IMR-90 (cell line): ENCODE data around the gene HAND1. TPM values are rescaled to one million over a fixed set of nuclear protein-coding genes. Genes with fewer than 3 reads are reported as not detected.
A peak's percentile ranks its signal among the peaks of the same experiment; 100 is the strongest.

Experiments used
- ATAC-seq: fragments of 200-7000 bp; cut with Tn5 transposase; 2 replicates; pipeline ENCODE4 v1.9.1; 2020; ENCODE audit warnings: low read depth, mild to moderate bottlenecking, moderate library complexity
- BruUV-seq: library from RNA; stranded (reverse); fragments of 400-500 nt; replicated peaks from 2 replicates; lab custom pipeline; 2021; lab: Mats Ljungman, UMichigan
- CTCF ChIA-PET: fragments of 300-600 bp; formaldehyde crosslinking; extraction: SDS; loops from one replicate; lab custom pipeline; 2021; ENCODE audit warnings: antibody characterized with exemption; lab: Yijun Ruan, JAX
- POLR2A ChIA-PET: fragments of 300-600 bp; sonication (Branson Sonifier 250); formaldehyde crosslinking; loops from one replicate; lab custom pipeline; 2022; ENCODE audit warnings: antibody characterized with exemption; ENCODE audit not compliant: unreplicated experiment; lab: Charles Lee
- DNase-seq: peaks from one replicate; pipeline ENCODE4 v3.0.0; 2013
- H2AFZ ChIP-seq: replicated peaks from 2 replicates; pipeline ENCODE3; 2013; ENCODE audit warnings: low read length, mild to moderate bottlenecking; ENCODE audit not compliant: poor library complexity
- H2AK5ac ChIP-seq: 2 replicates; pipeline ENCODE4 v1.6.1; 2013; ENCODE audit warnings: low read depth, low read length, inconsistent platforms
- H2AK9ac ChIP-seq: replicated peaks from 2 replicates; pipeline ENCODE3; 2013; ENCODE audit warnings: mild to moderate bottlenecking, low read depth, low read length, moderate library complexity; ENCODE audit not compliant: poor library complexity
- H2BK120ac ChIP-seq: 2 replicates; pipeline ENCODE4 v1.6.1; 2013; ENCODE audit warnings: low read depth, low read length, inconsistent platforms
- H2BK15ac ChIP-seq: 3 replicates; pipeline ENCODE4 v1.6.1; 2013; ENCODE audit warnings: low read depth, low read length, inconsistent platforms
- H2BK20ac ChIP-seq: 2 replicates; pipeline ENCODE4 v1.6.1; 2013; ENCODE audit warnings: low read depth, mild to moderate bottlenecking, inconsistent platforms, low read length, moderate library complexity
- H2BK5ac ChIP-seq: 2 replicates; pipeline ENCODE4 v1.6.1; 2013; ENCODE audit warnings: mild to moderate bottlenecking, low read depth, low read length, inconsistent platforms; ENCODE audit not compliant: poor library complexity, severe bottlenecking
- H3K14ac ChIP-seq: replicated peaks from 2 replicates; pipeline ENCODE4 v1.6.1; 2013; ENCODE audit warnings: low read depth, low read length, inconsistent platforms
- H3K18ac ChIP-seq: 2 replicates; pipeline ENCODE4 v1.6.1; 2013; ENCODE audit warnings: low read depth, low read length, control low read depth
- H3K23ac ChIP-seq: 2 replicates; pipeline ENCODE4 v1.6.1; 2013; ENCODE audit warnings: low read depth, low read length, inconsistent platforms
- H3K27ac ChIP-seq: 2 replicates; pipeline ENCODE4 v1.5.1; 2013; ENCODE audit warnings: mild to moderate bottlenecking, control low read depth, low read length; ENCODE audit not compliant: insufficient read depth
- H3K27me3 ChIP-seq: 2 replicates; pipeline ENCODE4 v1.6.1; 2013; ENCODE audit warnings: low read length; ENCODE audit not compliant: control insufficient read depth, insufficient read depth
- H3K36me3 ChIP-seq: 2 replicates; pipeline ENCODE4 v1.6.1; 2013; ENCODE audit warnings: low read length, mixed read lengths; ENCODE audit not compliant: control insufficient read depth, insufficient read depth
- H3K4ac ChIP-seq: 2 replicates; pipeline ENCODE4 v1.6.1; 2013; ENCODE audit warnings: low read depth, low read length, inconsistent platforms
- H3K4me1 ChIP-seq: 2 replicates; pipeline ENCODE4 v1.6.1; 2013; ENCODE audit warnings: low read length, mixed read lengths; ENCODE audit not compliant: control insufficient read depth, insufficient read depth
- H3K4me2 ChIP-seq: 2 replicates; pipeline ENCODE4 v1.6.1; 2013; ENCODE audit warnings: low read depth, mild to moderate bottlenecking, control low read depth, low read length, moderate library complexity
- H3K4me3 ChIP-seq: 2 replicates; pipeline ENCODE4 v1.5.1; 2013; ENCODE audit warnings: low read depth, mild to moderate bottlenecking, control low read depth, low read length, moderate library complexity; ENCODE audit not compliant: insufficient read depth
- H3K56ac ChIP-seq: 2 replicates; pipeline ENCODE4 v1.6.1; 2013; ENCODE audit warnings: low read length, inconsistent platforms; ENCODE audit not compliant: insufficient read depth; ENCODE audit errors: extremely low read depth
- H3K79me1 ChIP-seq, 2 experiments: 2 replicates each; pipeline ENCODE4 v1.6.1; 2013; ENCODE audit warnings: low read length in 2 of 2, inconsistent platforms in 1 of 2, low read depth in 1 of 2
- H3K9ac ChIP-seq: 2 replicates; pipeline ENCODE4 v1.6.1; 2013; ENCODE audit warnings: low read depth, low read length, control low read depth
- H3K9me1 ChIP-seq: 2 replicates; pipeline ENCODE4 v1.6.1; 2013; ENCODE audit warnings: low read length, inconsistent platforms; ENCODE audit not compliant: insufficient read depth
- H3K9me3 ChIP-seq: 2 replicates; pipeline ENCODE4 v1.6.1; 2013; ENCODE audit warnings: low read length; ENCODE audit not compliant: control insufficient read depth, insufficient read depth
- H4K20me1 ChIP-seq: 2 replicates; pipeline ENCODE4 v1.6.1; 2013; ENCODE audit warnings: low read length, inconsistent platforms; ENCODE audit not compliant: insufficient read depth
- H4K5ac ChIP-seq: 2 replicates; pipeline ENCODE4 v1.6.1; 2013; ENCODE audit warnings: mild to moderate bottlenecking, low read depth, low read length, control low read depth
- H4K8ac ChIP-seq, 2 experiments: 2 replicates each; pipeline ENCODE4 v1.6.1; 2013; ENCODE audit warnings: low read depth in 2 of 2, low read length in 2 of 2, control low read depth in 1 of 2, inconsistent platforms in 1 of 2
- H4K91ac ChIP-seq: 2 replicates; pipeline ENCODE4 v1.6.1; 2013; ENCODE audit warnings: low read depth, low read length, inconsistent platforms; ENCODE audit not compliant: insufficient read depth
- BHLHE40 ChIP-seq: fragments of 150-350 bp; IDR thresholded peaks from 2 replicates; pipeline ENCODE4 v1.6.1; 2016; ENCODE audit warnings: mild to moderate bottlenecking, low read depth, low read length
- CEBPB ChIP-seq: IDR thresholded peaks from 2 replicates; pipeline ENCODE4 v1.6.1; 2012; ENCODE audit warnings: low read depth, low read length, improper control_type of control experiment
- CHD1 ChIP-seq: IDR thresholded peaks from 2 replicates; pipeline ENCODE4 v1.6.1; 2012; ENCODE audit warnings: low read depth, low read length, improper control_type of control experiment
- CTCF ChIP-seq: conservative IDR thresholded peaks from 2 replicates; pipeline ENCODE4 v1.5.1; 2012; ENCODE audit warnings: mild to moderate bottlenecking, low read depth, low read length, improper control_type of control experiment
- ELK1 ChIP-seq: fragments of 150-350 bp; IDR thresholded peaks from 2 replicates; pipeline ENCODE4 v1.6.1; 2016; ENCODE audit warnings: low read depth, mild to moderate bottlenecking, low read length, moderate library complexity, borderline replicate concordance
- FOS ChIP-seq: fragments of 150-350 bp; IDR thresholded peaks from 2 replicates; pipeline ENCODE4 v1.6.1; 2016; ENCODE audit warnings: low read depth, low read length
- MAFK ChIP-seq: IDR thresholded peaks from 2 replicates; pipeline ENCODE4 v1.6.1; 2012; ENCODE audit warnings: low read depth, low read length, improper control_type of control experiment
- MAZ ChIP-seq: IDR thresholded peaks from 2 replicates; pipeline ENCODE4 v1.6.1; 2012; ENCODE audit warnings: low read depth, mild to moderate bottlenecking, low read length, improper control_type of control experiment, moderate library complexity, borderline replicate concordance
- MXI1 ChIP-seq: IDR thresholded peaks from 2 replicates; pipeline ENCODE4 v1.6.1; 2012; ENCODE audit warnings: low read depth, mild to moderate bottlenecking, low read length, moderate library complexity, borderline replicate concordance
- NFE2L2 ChIP-seq: fragments of 150-350 bp; IDR thresholded peaks from 2 replicates; pipeline ENCODE4 v1.6.1; 2016; ENCODE audit warnings: low read depth, mild to moderate bottlenecking, low read length
- POLR2A ChIP-seq: IDR thresholded peaks from 2 replicates; pipeline ENCODE4 v1.6.1; 2012; ENCODE audit warnings: mild to moderate bottlenecking, low read depth, low read length
- RCOR1 ChIP-seq: IDR thresholded peaks from 2 replicates; pipeline ENCODE4 v1.6.1; 2012; ENCODE audit warnings: mild to moderate bottlenecking, low read length, improper control_type of control experiment; ENCODE audit not compliant: insufficient replicate concordance
- SMC3 ChIP-seq: fragments of 150-350 bp; IDR thresholded peaks from 2 replicates; pipeline ENCODE4 v1.6.1; 2016; ENCODE audit warnings: low read depth, mild to moderate bottlenecking, antibody characterized with exemption, low read length, moderate library complexity
- USF2 ChIP-seq: fragments of 150-350 bp; IDR thresholded peaks from 2 replicates; pipeline ENCODE4 v1.6.1; 2017; ENCODE audit warnings: mild to moderate bottlenecking, antibody characterized with exemption, low read length, low read depth
- whole genome bisulfite sequencing, 2 experiments: methylation state at CpG; one replicate each; pipeline versions ENCODE4 v1.1.5 to v1.1.7; 2013; ENCODE audit warnings: missing lambda C conversion rate in 2 of 2; ENCODE audit not compliant: insufficient read length in 1 of 2; ENCODE audit errors: extremely low coverage in 2 of 2; 5-methylcytosine and 5-hydroxymethylcytosine counted together
- dilution Hi-C: fragments of 300-500 bp; cut with HindIII; formaldehyde crosslinking; loops from one replicate; pipeline ENCODE4 v1.14.3; 2018; ENCODE audit warnings: low sequenced_read_pairs; ENCODE audit not compliant: unreplicated experiment
- in situ Hi-C: fragments of 300-500 bp; cut with MboI; formaldehyde crosslinking; loops from 3 replicates; pipeline ENCODE4 v1.14.3; 2019; ENCODE audit warnings: low sequenced_read_pairs, inconsistent platforms, mixed read lengths
- intact Hi-C: fragments of 100-400 bp; cut with micrococcal nuclease; formaldehyde crosslinking; loops from 2 replicates; pipeline ENCODE4 v1.10.0; 2022
- polyA plus RNA-seq, 3 experiments: library from polyadenylated mRNA; depleted of rRNA; stranded (reverse); fragments of >200 nt; gene quantifications; 2 replicates each; pipeline ENCODE4 v1.2.3, GENCODE V29; 2012; ENCODE audit warnings: low replicate concordance in 1 of 3
- total RNA-seq: library from RNA; depleted of rRNA; stranded (reverse); fragments of >200 nt; gene quantifications from 2 replicates; pipeline ENCODE4 v1.2.3, GENCODE V29; 2012

The HAND1 gene
- total and polyA plus RNA-seq, 2 of the 4 experiments (the other 2 are of a cell fraction), result not detected

- H2AFZ ChIP-seq, result peak overlapping the region; percentile 8
- H3K4me3 ChIP-seq, result no peak overlapping the region
- H2AK5ac ChIP-seq, result no peak overlapping the region
- dilution Hi-C loops, result no loop called here
- no peak overlapping the region for H2BK5ac ChIP-seq
- H3K4ac ChIP-seq, result no peak overlapping the region
- intact Hi-C loops, result no loop called here
- H3K79me1 ChIP-seq, result no peaks in the 10 kb centered on the region
- H4K20me1 ChIP-seq, result no peaks in the 10 kb centered on the region; the same call in 1 of the 2 replicates
- H2AK9ac ChIP-seq, result no peak overlapping the region
- H4K91ac ChIP-seq, result no peak overlapping the region
- no peak overlapping the region for H3K14ac ChIP-seq
- CTCF ChIA-PET, result interaction anchor here (1.0 kb wide), 1 partner anchor 38 kb away, joined by 3 read pairs; no protein-coding TSS in a partner anchor
- no peak overlapping the region for H2BK20ac ChIP-seq
- in situ Hi-C loops, result no loop called here
- no peak overlapping the region for H2BK15ac ChIP-seq
- H3K56ac ChIP-seq, result no peak overlapping the region
- no peak overlapping the region for H4K8ac ChIP-seq
- H3K27ac ChIP-seq, result no peak overlapping the region
- no peak for ATAC-seq
- peaks cover 94% of the 10 kb centered on the region for H3K27me3 ChIP-seq
- H3K23ac ChIP-seq, result peak overlapping the region; percentile 37; the same call in 1 of the 2 replicates
- POLR2A ChIA-PET, result no interaction called here
- H3K4me1 ChIP-seq, result no peaks in the 10 kb centered on the region; the same call in 1 of the 2 replicates
- BruUV-seq, result no TSS peak
- H2BK120ac ChIP-seq, result no peak overlapping the region
- no peak overlapping the region for H3K18ac ChIP-seq
- no peak overlapping the region for H4K5ac ChIP-seq
- no peak overlapping the region; the same call in 1 of the 2 replicates for H3K4me2 ChIP-seq
- no peak overlapping the region for H3K9ac ChIP-seq
- WGBS, 2 experiments, result 7% methylated on average over 12 of the region's 49 CpGs; no CpG with 5 or more reads in 1 of the 2 experiments
- no peak for DNase-seq
- H3K9me1 ChIP-seq, result no peaks in the 10 kb centered on the region
- H3K36me3 ChIP-seq, result no peaks in the 10 kb centered on the region
- H3K9me3 ChIP-seq, result peaks cover 10% of the 10 kb centered on the region
- TF ChIP-seq MXI1 (no peak), RCOR1 (no peak), CTCF (no peak), MAFK (no peak), FOS (no peak), CHD1 (no peak), MAZ (no peak), USF2 (no peak), NFE2L2 (no peak), POLR2A (no peak), SMC3 (no peak), CEBPB (no peak), BHLHE40 (no peak), ELK1 (no peak)
These were observed 4.8 kb upstream of the HAND1 start for GRCh38 chr5:154482528-154483449.
